Measurements from ENCODE around the gene ISY1. TPM values are rescaled to one million over a fixed set of nuclear protein-coding genes. Genes with fewer than 3 reads are reported as not detected.
A peak's percentile ranks its signal among the peaks of the same experiment; 100 is the strongest.

Gene ISY1
- total RNA-seq, 1 donor from 2014 or later: 31.4 TPM

- no peak for DNase-seq (ENCODE audit: low read depth, low spot score)
- no peak overlapping the region for H3K4me3 Mint-ChIP-seq
- H3K27me3 Mint-ChIP-seq (ENCODE audit: low read depth): no peaks in the 10 kb centered on the region
- H3K4me1 Mint-ChIP-seq: no peaks in the 10 kb centered on the region
- no peaks in the 10 kb centered on the region for H3K36me3 Mint-ChIP-seq (ENCODE audit: low read depth)
- TF ChIP-seq CTCF (conservative IDR thresholded peaks at IDR 0.05): no peak
- no peaks in the 10 kb centered on the region for H3K9me3 Mint-ChIP-seq
- no peak overlapping the region for H3K27ac Mint-ChIP-seq (ENCODE audit: unreplicated experiment)
Measured at GRCh38 chr3:129106320-129106719, 54.5 kb downstream of the ISY1 start.

DNA sequence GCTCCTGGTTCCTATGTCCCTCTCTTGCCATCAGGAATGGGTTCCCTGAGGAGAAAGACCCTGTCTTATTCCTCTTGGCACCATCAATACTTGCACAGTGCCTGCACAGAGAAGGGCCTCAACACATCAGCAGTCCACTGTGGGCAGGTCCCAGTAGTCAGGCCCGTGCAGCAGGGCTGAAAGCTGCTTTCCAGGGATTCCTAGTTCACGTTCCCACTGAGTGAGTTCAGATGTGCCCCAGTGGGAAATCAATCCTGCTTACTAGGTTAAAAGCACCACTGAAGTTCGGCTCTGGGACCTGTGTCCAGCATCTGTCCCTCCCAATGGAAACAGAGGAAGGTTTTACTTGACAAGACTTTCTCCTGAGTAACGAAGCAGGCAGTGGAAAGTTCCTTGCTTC lies 55.0 kb downstream of the ISY1 start:
- no peaks in the 10 kb centered on the region for H3K36me3 Mint-ChIP-seq (ENCODE audit: low read depth)
- TF ChIP-seq CTCF (conservative IDR thresholded peaks at IDR 0.05): no peak
- no peak overlapping the region for H3K27ac Mint-ChIP-seq (ENCODE audit: unreplicated experiment)
- H3K9me3 Mint-ChIP-seq: no peaks in the 10 kb centered on the region
- no peaks in the 10 kb centered on the region for H3K27me3 Mint-ChIP-seq (ENCODE audit: low read depth)
- H3K4me3 Mint-ChIP-seq: no peak overlapping the region
- no peak for DNase-seq (ENCODE audit: low read depth, low spot score)
- H3K4me1 Mint-ChIP-seq: no peaks in the 10 kb centered on the region

- Mint-ChIP-seq H3K27me3 (ENCODE audit: low read depth) (no peaks in the 10 kb centered on the region), H3K9me3 (no peaks in the 10 kb centered on the region), H3K4me1 (no peaks in the 10 kb centered on the region), H3K36me3 (ENCODE audit: low read depth) (no peaks in the 10 kb centered on the region), H3K27ac (ENCODE audit: unreplicated experiment) (no peak overlapping the region), H3K4me3 (no peak overlapping the region)
- no peak for TF ChIP-seq CTCF (conservative IDR thresholded peaks at IDR 0.05)
- no peak for DNase-seq (ENCODE audit: low read depth, low spot score)
Measured at GRCh38 chr3:129104498-129105079, 56.3 kb downstream of the ISY1 start.

DNA sequence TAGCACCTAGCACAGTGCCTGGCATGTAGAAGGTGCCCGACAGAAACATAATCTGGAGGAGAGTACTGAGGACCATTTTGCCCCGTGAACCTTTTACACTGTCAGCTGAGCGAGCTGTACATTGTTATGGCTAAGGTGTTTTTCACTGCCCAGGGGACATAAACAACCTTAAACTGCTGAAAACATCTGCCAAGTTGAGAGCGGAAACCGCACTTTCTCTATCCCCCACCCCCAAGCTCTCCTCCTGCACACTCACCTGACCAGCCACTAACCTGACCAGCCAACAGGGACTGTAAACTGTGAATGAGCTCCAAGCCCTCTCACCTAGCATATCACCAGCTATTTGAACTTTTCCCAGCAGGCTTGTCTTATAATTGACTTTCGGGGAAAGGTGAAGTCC lies 56.8 kb downstream of the ISY1 start:
- H3K4me3 Mint-ChIP-seq: no peak overlapping the region
- no peak for TF ChIP-seq CTCF (conservative IDR thresholded peaks at IDR 0.05)
- DNase-seq (ENCODE audit: low read depth, low spot score): no peak
- H3K9me3 Mint-ChIP-seq: no peaks in the 10 kb centered on the region
- H3K36me3 Mint-ChIP-seq (ENCODE audit: low read depth): no peaks in the 10 kb centered on the region
- H3K27ac Mint-ChIP-seq (ENCODE audit: unreplicated experiment): peak overlapping the region; percentile 67
- no peaks in the 10 kb centered on the region for H3K27me3 Mint-ChIP-seq (ENCODE audit: low read depth)
- H3K4me1 Mint-ChIP-seq: no peaks in the 10 kb centered on the region

GRCh38 chr3:129103296-129103695 lies 57.6 kb downstream of the ISY1 start:
- DNase-seq (ENCODE audit: low read depth, low spot score): no peak
- TF ChIP-seq CTCF (conservative IDR thresholded peaks at IDR 0.05): no peak
- H3K4me3 Mint-ChIP-seq: no peak overlapping the region
- H3K27ac Mint-ChIP-seq (ENCODE audit: unreplicated experiment): no peak overlapping the region
- no peaks in the 10 kb centered on the region for H3K27me3 Mint-ChIP-seq (ENCODE audit: low read depth)
- H3K9me3 Mint-ChIP-seq: peaks cover 1% of the 10 kb centered on the region
- H3K4me1 Mint-ChIP-seq: no peaks in the 10 kb centered on the region
- H3K36me3 Mint-ChIP-seq (ENCODE audit: low read depth): peaks cover 2% of the 10 kb centered on the region

Data from neural crest cell (in vitro differentiated cells).